ENCODE data around the gene PXDN.
A peak's percentile ranks its signal among the peaks of the same experiment; 100 is the strongest.

PXDN gene

DNA sequence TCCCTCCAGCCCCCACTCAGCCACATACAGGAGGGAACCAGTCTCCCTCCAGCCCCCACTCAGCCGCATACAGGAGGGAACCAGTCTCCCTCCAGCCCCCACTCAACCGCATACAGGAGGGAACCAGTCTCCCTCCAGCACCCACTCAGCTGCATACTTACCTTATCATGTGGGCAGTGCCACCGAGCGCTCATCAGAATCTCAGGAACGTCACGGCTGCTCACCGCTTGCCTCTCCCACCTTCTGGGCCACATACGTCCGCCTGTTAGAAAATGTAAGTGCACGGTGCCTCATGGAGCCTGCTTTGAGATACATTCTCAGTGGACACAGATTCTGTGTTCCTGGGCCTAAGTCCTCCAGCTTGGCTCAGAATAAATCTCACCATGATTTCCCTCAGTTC, 124.8 kb downstream of the PXDN start:
- H3K4me1 Mint-ChIP-seq = peaks cover 28% of the 10 kb centered on the region
- H3K9me3 Mint-ChIP-seq = peaks cover 8% of the 10 kb centered on the region
- H3K4me3 Mint-ChIP-seq = no peak overlapping the region
- H3K36me3 Mint-ChIP-seq (ENCODE audit: low read depth) = no peaks in the 10 kb centered on the region
- peaks cover 6% of the 10 kb centered on the region for H3K27me3 Mint-ChIP-seq (ENCODE audit: low read depth, poor library complexity)
- H3K27ac Mint-ChIP-seq = peak overlapping the region; percentile 19
- no peak for DNase-seq
- TF ChIP-seq, protein P1, sequence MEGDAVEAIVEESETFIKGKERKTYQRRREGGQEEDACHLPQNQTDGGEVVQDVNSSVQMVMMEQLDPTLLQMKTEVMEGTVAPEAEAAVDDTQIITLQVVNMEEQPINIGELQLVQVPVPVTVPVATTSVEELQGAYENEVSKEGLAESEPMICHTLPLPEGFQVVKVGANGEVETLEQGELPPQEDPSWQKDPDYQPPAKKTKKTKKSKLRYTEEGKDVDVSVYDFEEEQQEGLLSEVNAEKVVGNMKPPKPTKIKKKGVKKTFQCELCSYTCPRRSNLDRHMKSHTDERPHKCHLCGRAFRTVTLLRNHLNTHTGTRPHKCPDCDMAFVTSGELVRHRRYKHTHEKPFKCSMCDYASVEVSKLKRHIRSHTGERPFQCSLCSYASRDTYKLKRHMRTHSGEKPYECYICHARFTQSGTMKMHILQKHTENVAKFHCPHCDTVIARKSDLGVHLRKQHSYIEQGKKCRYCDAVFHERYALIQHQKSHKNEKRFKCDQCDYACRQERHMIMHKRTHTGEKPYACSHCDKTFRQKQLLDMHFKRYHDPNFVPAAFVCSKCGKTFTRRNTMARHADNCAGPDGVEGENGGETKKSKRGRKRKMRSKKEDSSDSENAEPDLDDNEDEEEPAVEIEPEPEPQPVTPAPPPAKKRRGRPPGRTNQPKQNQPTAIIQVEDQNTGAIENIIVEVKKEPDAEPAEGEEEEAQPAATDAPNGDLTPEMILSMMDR (IDR thresholded peaks at IDR 0.05) = no peak

DNA sequence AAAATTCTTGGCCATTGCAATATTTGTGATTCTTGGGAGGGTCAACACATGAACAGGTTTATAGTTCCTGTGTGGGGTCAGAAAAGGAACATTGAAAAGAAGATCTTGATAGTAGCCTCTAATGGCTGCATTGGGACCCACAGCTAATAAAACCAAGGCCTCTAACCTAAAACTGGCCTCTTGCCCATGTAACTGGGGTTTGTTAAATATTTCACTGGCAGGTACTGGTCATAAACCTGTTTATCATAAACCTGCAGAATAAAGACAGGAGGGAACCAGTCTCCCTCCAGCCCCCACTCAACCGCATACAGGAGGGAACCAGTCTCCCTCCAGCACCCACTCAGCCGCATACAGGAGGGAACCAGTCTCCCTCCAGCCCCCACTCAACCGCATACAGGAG, 125.3 kb downstream of the PXDN start:
- Mint-ChIP-seq H3K9me3 (peaks cover 8% of the 10 kb centered on the region), H3K4me3 (no peak overlapping the region), H3K36me3 (ENCODE audit: low read depth) (no peaks in the 10 kb centered on the region), H3K4me1 (peaks cover 32% of the 10 kb centered on the region), H3K27ac (no peak overlapping the region), H3K27me3 (ENCODE audit: low read depth, poor library complexity) (peaks cover 8% of the 10 kb centered on the region)
- DNase-seq = no peak
- TF ChIP-seq, protein P1 (IDR thresholded peaks at IDR 0.05) = no peak

DNA sequence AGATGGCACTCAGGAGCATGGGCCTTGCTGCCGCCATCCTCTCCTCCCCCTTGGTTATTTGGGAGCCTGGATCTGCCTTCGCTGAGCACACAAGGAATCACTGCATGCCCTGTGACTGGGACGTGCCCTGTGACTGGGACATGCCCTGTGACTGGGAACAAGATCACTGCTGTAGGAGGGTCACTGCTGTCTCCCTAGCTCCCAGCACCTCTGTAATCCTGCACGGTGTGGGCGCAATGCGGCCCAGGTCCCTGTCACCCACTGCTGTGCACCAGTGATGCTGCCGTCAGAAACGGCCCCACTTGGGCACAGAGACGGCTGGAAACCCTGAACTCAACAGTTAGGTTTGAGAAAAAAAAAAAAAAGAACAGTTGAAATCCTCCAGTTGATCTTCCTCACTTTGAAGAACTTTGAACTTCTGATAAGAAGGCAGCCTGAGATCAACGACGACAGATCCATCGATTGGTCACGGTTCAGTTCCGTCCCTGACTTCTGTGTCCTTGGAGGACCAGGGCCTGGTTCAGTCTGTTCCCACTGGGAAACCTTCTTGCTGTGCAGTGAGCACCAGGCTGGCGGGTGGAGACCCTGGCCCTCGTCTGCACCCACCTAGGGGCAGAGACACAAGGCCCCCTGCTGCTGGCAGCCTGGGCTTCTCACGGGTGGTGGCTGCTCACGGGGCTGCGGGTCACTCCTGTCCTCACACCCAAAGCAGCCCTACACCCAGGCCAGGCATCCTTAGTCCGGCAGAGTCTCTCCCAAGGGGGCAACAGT, 125.9 kb downstream of the PXDN start:
- Mint-ChIP-seq H3K27me3 (ENCODE audit: low read depth, poor library complexity) (peaks cover 8% of the 10 kb centered on the region), H3K36me3 (ENCODE audit: low read depth) (no peaks in the 10 kb centered on the region), H3K9me3 (peaks cover 8% of the 10 kb centered on the region), H3K4me1 (peaks cover 36% of the 10 kb centered on the region), H3K27ac (no peak overlapping the region), H3K4me3 (no peak overlapping the region)
- TF ChIP-seq, protein P1 (IDR thresholded peaks at IDR 0.05) = no peak
- DNase-seq = no peak

DNA sequence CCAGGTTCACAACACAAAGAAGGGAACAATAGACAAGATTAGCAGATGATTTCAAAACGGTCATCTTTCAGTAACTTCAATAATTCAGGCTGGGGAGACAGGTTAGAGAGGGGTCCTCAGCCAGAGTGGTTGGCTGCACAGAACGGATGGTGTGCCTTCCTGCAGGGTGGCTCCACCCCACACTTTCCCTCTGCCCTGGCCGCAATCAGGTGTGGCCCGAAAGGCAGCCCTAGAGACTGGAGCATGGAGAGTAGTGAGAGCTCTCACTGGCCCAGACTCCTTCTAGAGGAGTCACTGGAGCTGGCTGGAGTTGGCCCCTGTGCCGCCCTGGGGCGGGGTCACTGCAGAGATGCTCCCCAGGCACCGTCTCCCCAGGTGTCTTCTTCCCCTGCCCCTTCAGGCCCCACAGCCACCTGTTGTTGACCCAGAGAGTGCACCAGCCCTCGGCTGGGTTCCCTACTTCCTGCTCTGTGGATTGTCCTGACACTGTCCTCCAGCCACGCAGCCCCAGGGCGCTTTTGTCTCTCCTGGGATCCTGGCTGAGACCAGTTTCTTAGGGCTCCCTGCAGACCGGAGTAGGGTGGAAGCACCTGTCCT, 126.8 kb downstream of the PXDN start:
- no peak for DNase-seq
- peaks cover 8% of the 10 kb centered on the region for H3K9me3 Mint-ChIP-seq
- peaks cover 30% of the 10 kb centered on the region for H3K4me1 Mint-ChIP-seq
- no peak overlapping the region for H3K27ac Mint-ChIP-seq
- H3K36me3 Mint-ChIP-seq (ENCODE audit: low read depth) = no peaks in the 10 kb centered on the region
- H3K27me3 Mint-ChIP-seq (ENCODE audit: low read depth, poor library complexity) = peaks cover 11% of the 10 kb centered on the region
- TF ChIP-seq, protein P1 (IDR thresholded peaks at IDR 0.05) = no peak
- no peak overlapping the region for H3K4me3 Mint-ChIP-seq

DNA sequence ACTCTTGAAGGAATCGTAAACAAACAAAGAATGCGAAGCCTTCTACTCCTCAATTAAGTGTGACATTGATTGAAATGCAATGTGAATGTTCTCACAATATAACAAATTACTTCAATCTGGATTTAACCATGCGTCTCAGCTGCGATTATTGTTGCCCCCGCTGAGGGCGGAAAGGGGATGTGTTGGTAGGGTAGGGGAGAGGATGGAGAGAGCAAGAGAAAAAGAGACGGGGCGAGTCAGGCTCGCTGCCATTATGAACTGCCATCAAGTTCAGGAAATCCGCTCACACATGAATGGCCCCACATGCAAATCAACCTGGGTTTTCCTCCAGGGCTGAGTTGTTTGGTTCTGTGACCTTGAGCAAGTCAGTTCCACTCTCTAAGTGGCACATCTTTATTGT, 129.8 kb downstream of the PXDN start:
- H3K4me1 Mint-ChIP-seq = peaks cover 27% of the 10 kb centered on the region
- no peaks in the 10 kb centered on the region for H3K36me3 Mint-ChIP-seq (ENCODE audit: low read depth)
- peaks cover 8% of the 10 kb centered on the region for H3K27me3 Mint-ChIP-seq (ENCODE audit: low read depth, poor library complexity)
- DNase-seq = no peak
- peak overlapping the region; percentile 5 for H3K4me3 Mint-ChIP-seq
- TF ChIP-seq, protein P1 (IDR thresholded peaks at IDR 0.05) = no peak
- no peak overlapping the region for H3K27ac Mint-ChIP-seq
- H3K9me3 Mint-ChIP-seq = no peaks in the 10 kb centered on the region
